Adipocyte (in vitro differentiated cells): ENCODE results near the gene ZNF672.
"Not testable (repeated sequence)": the region's sequence is repeated elsewhere in the genome, so short reads cannot be mapped to it uniquely, and the experiment has no call there.

Experiments used
- DNase-seq: peaks from one replicate; pipeline ENCODE4 v3.0.0-alpha.2; 2015; ENCODE audit warnings: low read depth
- H3K27me3 ChIP-seq: replicated peaks from 2 replicates; pipeline ENCODE4 v1.7.0; 2013; ENCODE audit warnings: mild to moderate bottlenecking, low read length, moderate library complexity; ENCODE audit not compliant: control insufficient read depth, insufficient read depth
- H3K36me3 ChIP-seq: 2 replicates; pipeline ENCODE4 v1.7.0; 2013; ENCODE audit warnings: low read length, mild to moderate bottlenecking, moderate library complexity; ENCODE audit not compliant: control insufficient read depth, insufficient read depth, severe bottlenecking
- H3K4me1 ChIP-seq: 2 replicates; pipeline ENCODE4 v1.7.0; 2013; ENCODE audit warnings: mild to moderate bottlenecking, low read length, moderate library complexity; ENCODE audit not compliant: control insufficient read depth, insufficient read depth
- H3K4me3 ChIP-seq: 2 replicates; pipeline ENCODE4 v1.7.0; 2013; ENCODE audit warnings: mild to moderate bottlenecking, low read length, moderate library complexity
- H3K9ac ChIP-seq: 2 replicates; pipeline ENCODE4 v1.7.0; 2013; ENCODE audit warnings: mild to moderate bottlenecking, low read length, moderate library complexity
- H3K9me3 ChIP-seq: 2 replicates; pipeline ENCODE4 v1.7.0; 2013; ENCODE audit warnings: mild to moderate bottlenecking, low read length, moderate library complexity; ENCODE audit not compliant: control insufficient read depth

Gene ZNF672

DNA sequence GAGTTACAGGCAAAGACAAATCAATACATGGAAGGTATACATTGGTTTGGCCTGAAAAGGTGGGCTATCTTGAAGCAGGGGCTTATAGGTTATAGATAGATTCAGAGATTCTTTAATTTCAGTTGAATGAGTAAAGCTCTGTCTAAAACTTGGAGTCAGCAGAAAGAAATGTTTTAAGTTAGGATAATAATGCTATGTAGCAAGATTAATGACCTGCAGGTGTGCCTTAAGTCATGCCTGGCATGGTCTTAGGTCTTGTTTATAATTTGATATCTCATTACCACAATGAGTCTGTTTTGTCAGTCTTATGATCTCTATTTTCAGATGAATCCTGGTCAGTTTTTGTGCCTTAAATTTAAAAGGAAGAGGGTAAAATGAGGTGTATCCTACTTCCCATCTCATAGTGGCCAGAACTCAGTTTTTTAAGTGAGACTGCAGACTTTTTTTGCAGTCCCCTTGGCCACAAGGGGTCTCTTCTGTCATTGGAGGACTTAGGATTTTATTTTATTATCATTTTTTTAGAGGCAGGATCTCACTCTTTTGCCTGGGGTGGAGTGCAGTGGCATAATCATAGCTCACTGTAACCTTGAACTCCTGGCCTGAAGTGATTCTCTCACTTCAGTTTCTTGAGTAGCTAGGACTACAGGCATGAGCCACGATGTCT lies 46.7 kb downstream of the ZNF672 start:
- DNase-seq, result no peak
- H3K9me3 ChIP-seq, result no peaks in the 10 kb centered on the region

DNA sequence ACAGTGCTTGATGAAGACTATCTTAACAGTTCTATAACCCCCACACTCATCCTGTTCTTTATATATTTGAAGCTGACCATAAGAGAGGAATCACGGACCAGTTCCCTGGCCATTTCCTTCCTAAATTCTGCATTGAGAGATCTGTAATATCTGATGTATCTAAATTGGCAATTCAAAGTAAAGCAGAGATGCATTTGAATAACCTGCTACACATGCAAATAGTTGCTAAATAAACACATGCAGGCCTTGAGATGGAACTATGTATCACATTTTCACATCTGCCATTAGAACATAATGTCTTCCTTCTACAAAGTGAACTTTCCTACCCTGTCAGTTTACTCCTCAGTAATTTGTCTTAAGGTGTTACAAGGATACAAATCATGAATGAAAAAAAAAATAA lies 47.6 kb downstream of the ZNF672 start:
- Histone ChIP-seq H3K9me3 (no peaks in the 10 kb centered on the region), H3K36me3 (no peaks in the 10 kb centered on the region), H3K27me3 (peaks cover 5% of the 10 kb centered on the region), H3K9ac (no peak overlapping the region), H3K4me1 (no peaks in the 10 kb centered on the region), H3K4me3 (no peak overlapping the region)
- no peak for DNase-seq

More for the DNA sequence above, 46.7 kb downstream of the ZNF672 start:
- no peaks in the 10 kb centered on the region for H3K4me1 ChIP-seq
- no peak overlapping the region for H3K4me3 ChIP-seq
- H3K9ac ChIP-seq, result no peak overlapping the region
- peaks cover 6% of the 10 kb centered on the region for H3K27me3 ChIP-seq
- H3K36me3 ChIP-seq, result no peaks in the 10 kb centered on the region

DNA sequence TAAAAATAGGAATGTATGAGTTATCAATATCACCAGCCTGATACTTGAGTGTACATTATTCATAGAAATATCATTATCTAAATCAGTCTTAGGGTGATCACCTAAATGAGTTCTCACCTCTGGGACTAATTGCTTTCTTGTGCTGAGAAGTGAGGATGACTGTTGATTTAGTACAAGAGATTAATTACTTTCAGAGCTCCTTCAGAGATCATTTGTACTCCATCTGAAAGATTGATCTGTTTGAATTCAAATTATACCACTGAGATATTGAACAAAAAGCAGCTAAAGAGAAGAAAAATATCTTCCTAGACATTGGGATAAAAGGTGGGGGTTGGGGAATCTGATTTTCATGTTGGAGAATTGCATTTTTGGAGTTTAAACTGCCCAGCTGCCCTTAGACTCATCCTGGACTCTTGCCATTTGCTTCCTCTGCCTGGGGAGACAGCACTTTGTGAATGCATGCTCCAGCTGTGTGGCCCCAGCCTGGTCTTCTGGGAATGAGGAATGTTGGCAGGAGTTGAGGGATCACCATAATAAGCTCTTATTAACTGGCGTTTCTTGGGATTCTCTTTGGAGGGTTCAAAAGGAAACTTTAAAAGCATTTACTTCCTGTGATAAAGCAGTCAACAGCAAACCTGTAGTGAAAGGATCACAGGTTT lies 48.3 kb downstream of the ZNF672 start:
- no peaks in the 10 kb centered on the region for H3K9me3 ChIP-seq
- no peak overlapping the region for H3K9ac ChIP-seq
- no peaks in the 10 kb centered on the region for H3K4me1 ChIP-seq
- H3K36me3 ChIP-seq, result no peaks in the 10 kb centered on the region
- H3K4me3 ChIP-seq, result no peak overlapping the region
- peaks cover 5% of the 10 kb centered on the region for H3K27me3 ChIP-seq
- DNase-seq, result no peak

- H3K9ac ChIP-seq, H3K4me3 ChIP-seq, H3K9me3 ChIP-seq, H3K4me1 ChIP-seq, DNase-seq, H3K36me3 ChIP-seq: not testable (repeated sequence)
- peaks cover 16% of the 10 kb centered on the region for H3K27me3 ChIP-seq
These were observed 51.9 kb downstream of the ZNF672 start for GRCh38 chr1:248889914-248890243.

- H3K36me3 ChIP-seq, result no peaks in the 10 kb centered on the region
- no peaks in the 10 kb centered on the region for H3K4me1 ChIP-seq
- DNase-seq, result no peak
- no peak overlapping the region for H3K4me3 ChIP-seq
- H3K9ac ChIP-seq, result no peak overlapping the region
- H3K27me3 ChIP-seq, result peaks cover 19% of the 10 kb centered on the region
- no peaks in the 10 kb centered on the region for H3K9me3 ChIP-seq
These were observed 52.8 kb downstream of the ZNF672 start for GRCh38 chr1:248890549-248891498.

DNA sequence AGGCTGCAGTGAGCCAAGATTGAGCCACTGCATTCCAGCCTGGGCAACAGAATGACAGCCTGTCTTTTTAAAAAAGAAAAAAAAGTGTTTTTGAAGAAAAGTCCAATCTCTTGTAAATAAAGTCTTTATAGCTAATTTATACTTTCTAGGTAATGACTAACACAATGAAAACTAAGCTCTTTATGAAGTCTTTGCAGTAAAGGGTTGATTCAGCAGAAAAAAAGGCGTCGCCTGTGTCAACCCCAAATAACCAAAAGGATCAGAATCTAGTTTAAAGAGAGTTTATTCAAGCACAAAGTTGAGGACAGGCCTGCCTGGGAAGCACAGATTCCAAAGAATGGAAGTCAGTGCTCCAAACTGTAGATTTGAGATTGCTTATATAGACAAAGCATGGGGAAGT lies 53.7 kb downstream of the ZNF672 start:
- H3K9me3 ChIP-seq, result no peaks in the 10 kb centered on the region
- no peaks in the 10 kb centered on the region for H3K36me3 ChIP-seq
- H3K4me3 ChIP-seq, result no peak overlapping the region
- no peak overlapping the region for H3K9ac ChIP-seq
- peaks cover 24% of the 10 kb centered on the region for H3K27me3 ChIP-seq
- DNase-seq, result no peak
- H3K4me1 ChIP-seq, result no peaks in the 10 kb centered on the region

GRCh38 chr1:248892590-248892989 lies 54.6 kb downstream of the ZNF672 start:
- Histone ChIP-seq H3K36me3 (no peaks in the 10 kb centered on the region), H3K4me1 (no peaks in the 10 kb centered on the region), H3K27me3 (peaks cover 32% of the 10 kb centered on the region), H3K9ac (no peak overlapping the region), H3K4me3 (no peak overlapping the region), H3K9me3 (no peaks in the 10 kb centered on the region)
- DNase-seq, result no peak

DNA sequence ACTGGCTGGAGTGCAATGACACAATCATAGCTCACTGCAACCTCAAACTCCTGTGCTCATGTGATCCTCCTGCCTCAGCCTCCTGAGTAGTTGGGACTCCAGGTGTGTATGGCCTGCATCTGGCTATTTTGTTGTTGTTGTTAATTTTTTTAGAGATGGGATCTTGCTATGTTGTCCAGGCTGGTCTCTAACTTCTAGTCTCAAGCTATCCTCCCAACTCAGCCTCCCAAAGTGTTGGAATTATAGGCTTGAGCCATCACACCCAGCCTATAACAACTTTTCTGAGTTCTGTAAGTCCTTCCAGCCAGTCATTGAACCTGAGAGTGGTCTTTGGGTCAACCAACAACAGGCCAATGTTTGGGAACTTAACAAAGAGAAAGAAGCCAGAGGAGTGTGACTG lies 56.8 kb downstream of the ZNF672 start:
- Histone ChIP-seq H3K9me3 (no peaks in the 10 kb centered on the region), H3K27me3 (peaks cover 38% of the 10 kb centered on the region), H3K4me1 (no peaks in the 10 kb centered on the region), H3K9ac (no peak overlapping the region), H3K4me3 (no peak overlapping the region), H3K36me3 (no peaks in the 10 kb centered on the region)
- no peak for DNase-seq

DNA sequence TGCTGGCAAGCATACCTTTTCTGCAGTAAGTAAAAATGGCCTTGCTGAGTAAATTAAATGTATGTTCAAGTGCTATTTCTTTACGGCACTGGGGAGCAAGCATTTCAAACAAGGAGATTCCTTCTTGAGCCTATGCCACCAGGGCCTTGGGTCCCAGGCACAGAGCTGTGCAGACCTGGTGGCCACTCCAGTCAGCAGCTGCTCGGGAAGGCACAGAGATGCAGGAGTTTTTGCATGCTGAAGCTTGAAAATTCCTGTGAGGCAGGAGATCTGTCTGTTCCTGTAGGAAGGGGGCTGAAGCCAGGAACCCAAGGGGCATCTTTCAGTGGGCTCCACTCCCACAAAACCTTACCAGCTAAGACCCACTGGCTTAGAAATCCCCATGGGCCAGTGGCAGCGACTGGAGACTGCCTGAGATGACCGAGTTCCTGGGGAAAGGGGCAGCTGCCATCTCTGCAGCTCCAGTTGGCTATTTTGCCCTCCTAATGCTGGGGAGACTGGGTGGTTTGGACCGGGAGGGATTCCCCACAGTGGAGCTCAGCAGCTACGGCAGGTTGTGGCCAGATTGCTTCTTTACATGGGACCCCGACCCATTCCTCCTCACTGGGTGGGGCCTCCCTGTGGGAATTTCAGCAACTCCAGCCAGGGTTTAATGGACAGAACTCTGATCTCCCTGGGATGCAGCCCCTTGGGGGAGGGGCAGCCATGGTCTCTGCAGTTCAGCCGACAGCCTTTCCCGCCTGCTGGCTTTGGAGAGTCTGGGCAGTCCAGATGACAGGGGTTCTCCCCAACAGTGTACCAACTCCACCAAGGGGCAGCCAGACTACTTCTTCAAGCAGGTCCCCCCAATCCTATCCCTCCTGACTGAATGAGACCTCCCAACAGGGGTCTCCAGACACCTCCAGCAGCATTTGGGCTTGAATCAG lies 59.7 kb downstream of the ZNF672 start:
- Histone ChIP-seq H3K4me3 (no peak overlapping the region), H3K9ac (no peak overlapping the region), H3K9me3 (no peaks in the 10 kb centered on the region), H3K27me3 (peaks cover 37% of the 10 kb centered on the region), H3K36me3 (no peaks in the 10 kb centered on the region), H3K4me1 (no peaks in the 10 kb centered on the region)
- DNase-seq, result no peak
